ENCODE data around the gene SLC30A4. TPM values are rescaled to one million over a fixed set of nuclear protein-coding genes. Genes with fewer than 3 reads are reported as not detected.

SLC30A4 gene
- total and polyA plus RNA-seq, 8 donors = 0.76 to 12.9 (median 2.4) TPM

GRCh38 chr15:45431511-45431910 is 91.0 kb downstream of the SLC30A4 start:
- H3K4me1 ChIP-seq = peaks cover 0 to 20% (median 9%) of the 10 kb centered on the region in 4 donors
- no peak overlapping the region for H3K27ac ChIP-seq
- WGBS, 5 donors = 56 to 83% (median 60%) methylated on average over 2 of the region's 2 CpGs
- peak in 1 of 2 donors; percentile 21 for DNase-seq
- peaks cover 0 to 11% (median 0%) of the 10 kb centered on the region in 3 donors for H3K27me3 ChIP-seq
- no peaks in the 10 kb centered on the region for H3K36me3 ChIP-seq
- no peak overlapping the region for H3K4me3 ChIP-seq
- no peaks in the 10 kb centered on the region for H3K9me3 ChIP-seq
- no peak for TF ChIP-seq EP300 (IDR thresholded peaks at IDR 0.05)
- TF ChIP-seq POLR2AphosphoS5 (IDR thresholded peaks at IDR 0.05) = no peak
- TF ChIP-seq POLR2A (IDR thresholded peaks at IDR 0.05) = no peak
- no peak for TF ChIP-seq CTCF (IDR thresholded peaks at IDR 0.05)
- intact Hi-C loops (cut with DNase I; ENCODE audit: low total_unique reads) = no loop called here

GRCh38 chr15:45429941-45430792 is 92.4 kb downstream of the SLC30A4 start:
- no peaks in the 10 kb centered on the region for H3K9me3 ChIP-seq
- DNase-seq = peak; percentile 86 to 89
- H3K27me3 ChIP-seq = peaks cover 0 to 11% (median 0%) of the 10 kb centered on the region in 3 donors
- peak in 5 of 7 experiments; percentile 89 to 100 (median 98) for TF ChIP-seq CTCF (IDR thresholded peaks at IDR 0.05)
- TF ChIP-seq POLR2AphosphoS5 (IDR thresholded peaks at IDR 0.05) = peak in 2 of 3 donors; percentile 47 to 68
- no peak for TF ChIP-seq POLR2A (IDR thresholded peaks at IDR 0.05)
- no peak for TF ChIP-seq EP300 (IDR thresholded peaks at IDR 0.05)
- intact Hi-C loops (cut with DNase I; ENCODE audit: low total_unique reads) = no loop called here
- H3K4me3 ChIP-seq = peak overlapping the region; percentile 43 to 55 (median 49)
- H3K27ac ChIP-seq = peak overlapping the region in 1 of 5 donors; percentile 61
- WGBS, 5 donors = 8 to 14% (median 9%) methylated on average over 47 to 73 of the region's 73 CpGs
- H3K36me3 ChIP-seq = no peaks in the 10 kb centered on the region
- peaks cover 0 to 11% (median 9%) of the 10 kb centered on the region in 4 donors for H3K4me1 ChIP-seq

Small RNAs within 50 kb of the gene (small RNA-seq; reads per million reads assigned to genes)
- gene DPPA5P2 (0 reads per million in 4 donors), gene SNORA41B (0 reads per million in 4 donors)

Other genes with a start within 250 kb of the SLC30A4 start
- 100 to 1,000 TPM in 1 of 5 donors, 10 to 100 TPM in 4; 30.4 to 110 (median 53.3) TPM for gene GATM, start 144.2 kb downstream of the SLC30A4 start, total RNA-seq
- gene GATM, start 144.2 kb downstream of the SLC30A4 start, polyA plus RNA-seq = 10 to 100 TPM; 22.6 to 68.7 (median 52.8) TPM
- 10 to 100 TPM in 4 of 5 donors, 1 to 10 TPM in 1; 7.6 to 74.5 (median 25.4) TPM for gene BLOC1S6, start 64.6 kb upstream of the SLC30A4 start, total RNA-seq
- 10 to 100 TPM; 12.5 to 36.8 (median 31.9) TPM for gene BLOC1S6, start 64.6 kb upstream of the SLC30A4 start, polyA plus RNA-seq
- gene SQOR, start 112.3 kb upstream of the SLC30A4 start, total RNA-seq = 10 to 100 TPM; 49.6 to 70.6 (median 62.5) TPM
- 100 to 1,000 TPM in 1 of 3 donors, 10 to 100 TPM in 2; 58.1 to 128 (median 63.1) TPM for gene SQOR, start 112.3 kb upstream of the SLC30A4 start, polyA plus RNA-seq